HepG2 (cell line): Measurements from ENCODE around the gene IFNK. TPM values are rescaled to one million over a fixed set of nuclear protein-coding genes. Genes with fewer than 3 reads are reported as not detected.

ENCODE experiments used
- GRHL1 ChIP-seq: sonication (generic); formaldehyde crosslinking; conservative IDR thresholded peaks from 2 replicates; pipeline ENCODE4 v1.8.0; 2022; ENCODE audit warnings: missing genetic modification reagents
- IRF9 ChIP-seq: sonication (generic); formaldehyde crosslinking; IDR thresholded peaks from 2 replicates; pipeline ENCODE4 v1.8.0; 2022; ENCODE audit warnings: missing genetic modification reagents, mild to moderate bottlenecking, borderline replicate concordance
- PCBP2 ChIP-seq: fragments of 200-400 bp; formaldehyde crosslinking; optimal IDR thresholded peaks from 2 replicates; pipeline ENCODE3; 2018; ENCODE audit warnings: low read length, low read depth; ENCODE audit not compliant: poor library complexity, severe bottlenecking
- ZBTB14 ChIP-seq: sonication (generic); formaldehyde crosslinking; IDR thresholded peaks from 2 replicates; pipeline ENCODE4 v1.4.0; 2020; ENCODE audit warnings: missing genetic modification reagents
- ZBTB25 ChIP-seq: IDR thresholded peaks from 2 replicates; pipeline ENCODE4 v1.6.1; 2018; ENCODE audit warnings: missing genetic modification reagents
- ZNF17 ChIP-seq: sonication (generic); formaldehyde crosslinking; IDR thresholded peaks from 2 replicates; pipeline ENCODE4 v1.5.0; 2020; ENCODE audit warnings: mild to moderate bottlenecking, missing genetic modification reagents
- ZNF510 ChIP-seq: sonication (generic); formaldehyde crosslinking; IDR thresholded peaks from 2 replicates; pipeline ENCODE4 v1.4.0; 2020; ENCODE audit warnings: low read depth, mild to moderate bottlenecking, missing genetic modification reagents
- ZNF589 ChIP-seq: sonication (generic); formaldehyde crosslinking; conservative IDR thresholded peaks from 2 replicates; pipeline ENCODE4 v1.8.0; 2022; ENCODE audit warnings: mild to moderate bottlenecking, moderate library complexity, missing genetic modification reagents
- polyA plus RNA-seq, 8 experiments: library from polyadenylated mRNA; depleted of rRNA in 3 of 8; stranded (reverse) in 7 of 8; unstranded in 1 of 8; fragments of >200 nt; fragmentation: Illumina TruSeq in 4 of 8; extraction: Trizol in 4 of 8; gene quantifications; 2 replicates each; pipeline versions ENCODE4 v1.2.1 to v1.2.3, GENCODE V29; 2011 to 2016; ENCODE audit warnings: low read depth in 4 of 8, missing spikeins in 1 of 8, mixed read lengths in 1 of 8; ENCODE audit not compliant: insufficient read depth in 1 of 8
- total RNA-seq, 5 experiments: library from RNA; depleted of rRNA; stranded (reverse); fragments of >200 nt; fragmentation: Illumina TruSeq; extraction: Trizol; gene quantifications; 2 replicates each; pipeline ENCODE4 v1.2.3, GENCODE V29; 2016; ENCODE audit warnings: low read depth in 1 of 5

IFNK gene
- total and polyA plus RNA-seq, 2 of the 13 experiments (the other 11 are each of a cell fraction or from before 2014, with no cell fraction given) = not detected

GRCh38 chr9:27519466-27520465 is 4.3 kb upstream of the IFNK start (continued):
- TF ChIP-seq ZNF510 (CRISPR knock-in tag) (no peak), PCBP2 (no peak), ZNF17 (CRISPR knock-in tag) (no peak), ZNF589 (CRISPR knock-in tag) (no peak), ZBTB14 (no peak), GRHL1 (CRISPR knock-in tag) (no peak), ZBTB25 (CRISPR knock-in tag) (no peak), IRF9 (CRISPR knock-in tag) (no peak)
